Mesenteric fat pad (tissue), 1 donor: ENCODE results near the gene CREM. TPM values are rescaled to one million over a fixed set of nuclear protein-coding genes. Genes with fewer than 3 reads are reported as not detected.

Source experiments
- microRNA-seq: library from miRNA; unstranded; fragments of <30 nt; microRNA quantifications from one replicate; pipeline ENCODE4 v1.2.0, GENCODE V29; 2020; ENCODE audit warnings: borderline number of aligned reads
- total RNA-seq: library from RNA; stranded (reverse); fragmentation: NEBNext Ultra II Directional; extraction: Animal tissue kit (Norgen Biotek cat#: 25700); gene quantifications from one replicate; pipeline ENCODE4 v1.2.1, GENCODE V29; 2021
- donor health status: DM: yes; HTN: yes; CAD: no.

The CREM gene
- total RNA-seq, 1 donor from 2014 or later, result 40.3 TPM

Small RNA genes lying within 50 kb of the gene (microRNA-seq; reads per million reads assigned to microRNA genes)
- 3.6 reads per million for gene MIR3611

Other genes starting within 250 kb of the CREM start
- gene CUL2, start 36.5 kb upstream of the CREM start, total RNA-seq, result 28.2 TPM
- 73.9 TPM for gene CCNY, start 209.7 kb downstream of the CREM start, total RNA-seq